ENCODE measurements around the gene C13orf42.
"Not testable (repeated sequence)": the region's sequence is repeated elsewhere in the genome, so short reads cannot be mapped to it uniquely, and the experiment has no call there.

Gene C13orf42

GRCh38 chr13:51120873-51121272 lies 9.8 kb upstream of the C13orf42 start:
- DNase-seq (ENCODE audit: low read depth) = not testable (repeated sequence)

DNA sequence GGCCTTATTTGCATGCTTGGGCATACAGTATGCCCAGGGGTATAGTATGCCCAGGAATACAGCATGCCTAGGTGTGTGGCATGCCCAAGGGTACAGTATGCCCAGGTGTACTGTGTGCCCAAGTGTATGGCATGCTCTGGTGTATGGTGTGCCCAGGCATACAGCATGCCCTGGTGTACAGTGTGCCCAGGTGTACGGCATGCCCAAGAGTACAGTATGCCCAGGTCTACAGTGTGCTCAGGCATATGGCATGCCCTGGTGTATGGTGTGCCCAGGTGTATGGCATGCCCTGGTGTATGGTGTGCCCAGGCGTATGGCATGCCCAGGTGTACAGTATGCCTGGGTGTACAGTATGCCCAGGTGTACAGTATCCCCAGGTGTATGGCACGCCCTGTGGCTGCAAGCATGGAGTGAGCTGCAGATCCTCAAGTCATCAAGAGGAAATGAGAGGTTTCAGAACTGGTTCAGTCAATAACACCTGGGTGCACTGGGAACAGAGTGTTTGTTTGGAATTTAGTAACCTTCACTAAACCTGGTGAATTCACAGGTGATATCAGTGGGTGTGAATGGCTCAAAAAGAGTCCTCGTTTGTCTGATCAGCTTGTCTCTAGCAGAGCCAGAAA lies 7.8 kb upstream of the C13orf42 start:
- no peak for DNase-seq (ENCODE audit: low read depth)

DNA sequence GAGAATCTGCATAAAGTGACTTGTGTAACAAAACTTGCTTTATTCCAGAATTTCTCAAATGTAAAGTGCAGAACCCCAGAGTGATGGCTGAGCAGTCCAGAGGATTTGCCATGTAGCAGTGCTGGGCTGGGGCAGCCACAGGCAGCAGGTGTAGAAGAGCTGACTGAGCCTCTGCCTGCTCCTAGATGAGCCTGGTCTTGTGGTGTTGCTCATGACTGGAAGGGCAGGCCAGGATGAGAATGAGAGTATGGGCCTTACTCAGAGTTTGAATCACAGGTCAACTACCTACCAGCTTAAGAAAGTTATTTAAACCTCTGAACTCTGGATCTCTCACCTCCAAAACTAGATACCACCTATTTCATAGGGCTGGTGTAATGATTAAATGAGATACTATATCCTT lies 2.9 kb upstream of the C13orf42 start:
- no peak for DNase-seq (ENCODE audit: low read depth)

DNA sequence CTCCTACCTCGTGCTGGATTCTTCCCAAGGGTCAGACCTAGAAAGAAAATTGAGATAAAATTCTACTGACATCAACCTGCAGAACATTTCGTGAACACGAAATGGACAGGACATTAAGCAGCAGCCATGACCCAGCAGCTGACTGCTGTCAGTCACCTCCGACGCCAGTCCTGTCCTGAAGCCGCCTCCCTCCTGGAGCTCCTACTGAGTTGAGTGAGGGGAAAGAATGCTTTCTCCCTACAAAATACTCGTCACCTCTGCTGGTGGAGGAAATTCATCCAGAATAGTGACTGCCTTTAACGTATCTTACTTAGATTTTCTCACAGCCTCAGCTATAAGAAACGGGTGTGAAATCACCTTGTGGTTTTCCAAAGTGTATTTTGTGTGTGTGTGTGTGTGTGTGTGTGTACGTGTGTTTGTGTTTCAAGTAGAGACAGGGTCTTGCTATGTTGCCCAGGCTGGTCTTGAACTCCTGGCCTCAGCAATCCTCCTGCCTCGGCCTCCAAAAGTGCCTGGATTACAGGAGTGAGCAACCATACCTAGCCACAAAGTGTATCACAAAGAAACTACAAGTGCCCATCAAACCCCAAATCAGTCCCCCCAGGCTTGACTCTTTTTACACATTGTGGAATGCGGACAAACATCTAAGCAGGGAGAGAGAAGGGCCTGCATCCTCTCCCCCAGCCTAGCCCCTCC lies 2.3 kb upstream of the C13orf42 start:
- no peak for DNase-seq (ENCODE audit: low read depth)

DNA sequence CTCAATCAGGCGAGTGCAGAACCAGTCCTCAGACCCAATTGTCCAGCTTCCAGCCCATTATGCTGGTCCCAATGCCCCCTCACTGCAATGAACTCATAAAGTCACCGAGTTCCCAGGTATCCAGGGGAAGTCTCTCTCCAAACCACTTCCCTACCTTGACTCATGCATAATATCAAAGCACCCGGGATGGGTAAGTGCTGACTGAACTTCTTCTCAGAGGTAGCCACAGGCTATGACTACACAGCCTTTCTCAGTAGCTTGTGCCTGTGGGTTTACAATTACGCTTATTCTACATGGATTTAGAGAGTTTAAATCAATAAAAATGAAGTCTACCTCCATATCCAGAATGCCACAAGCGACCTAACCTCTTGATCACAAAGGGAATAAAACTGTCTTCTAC lies 1.7 kb upstream of the C13orf42 start:
- DNase-seq (ENCODE audit: low read depth) = no peak

- DNase-seq (ENCODE audit: low read depth) = no peak
These were observed 923 bp upstream of the C13orf42 start for GRCh38 chr13:51111997-51112396.

DNA sequence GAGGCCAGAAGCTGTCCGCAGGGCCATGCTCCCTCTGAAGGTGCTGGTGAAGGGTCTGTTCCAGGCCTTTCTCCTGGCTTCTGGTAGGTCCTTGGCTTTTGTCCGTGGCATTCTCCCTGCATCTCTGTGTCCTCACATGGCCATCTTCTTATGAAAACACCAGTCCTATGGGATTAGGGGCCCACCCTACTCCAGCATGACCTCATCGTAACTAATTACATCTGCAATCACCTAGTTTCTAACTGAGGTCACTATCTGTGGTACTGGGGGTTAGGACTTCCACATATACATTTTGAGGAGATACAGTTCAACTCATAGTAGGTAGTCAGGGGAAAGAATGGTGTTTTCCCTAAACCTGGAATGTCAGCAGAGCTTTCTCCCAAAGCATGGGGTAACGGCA lies 3.1 kb downstream of the C13orf42 start:
- DNase-seq (ENCODE audit: low read depth) = no peak

DNA sequence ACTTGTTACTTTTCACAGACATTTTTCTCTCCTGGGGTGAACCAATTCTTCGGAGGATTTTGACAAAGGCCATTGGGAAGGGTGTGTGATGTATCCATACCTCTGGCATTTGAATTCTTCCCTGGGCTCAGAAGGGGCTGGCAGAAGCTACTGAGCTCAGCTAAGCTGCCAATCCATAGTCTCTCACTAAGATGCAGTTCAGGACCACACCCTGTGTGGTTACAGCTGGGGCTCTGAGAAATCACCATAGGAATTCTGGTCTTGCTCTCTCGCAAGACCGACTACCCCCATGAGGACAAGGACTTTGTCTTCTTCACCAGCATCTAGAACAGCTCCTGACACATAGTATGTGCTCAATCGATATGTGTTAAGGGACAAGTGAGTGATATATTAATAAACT lies 6.0 kb downstream of the C13orf42 start:
- DNase-seq (ENCODE audit: low read depth) = no peak

DNA sequence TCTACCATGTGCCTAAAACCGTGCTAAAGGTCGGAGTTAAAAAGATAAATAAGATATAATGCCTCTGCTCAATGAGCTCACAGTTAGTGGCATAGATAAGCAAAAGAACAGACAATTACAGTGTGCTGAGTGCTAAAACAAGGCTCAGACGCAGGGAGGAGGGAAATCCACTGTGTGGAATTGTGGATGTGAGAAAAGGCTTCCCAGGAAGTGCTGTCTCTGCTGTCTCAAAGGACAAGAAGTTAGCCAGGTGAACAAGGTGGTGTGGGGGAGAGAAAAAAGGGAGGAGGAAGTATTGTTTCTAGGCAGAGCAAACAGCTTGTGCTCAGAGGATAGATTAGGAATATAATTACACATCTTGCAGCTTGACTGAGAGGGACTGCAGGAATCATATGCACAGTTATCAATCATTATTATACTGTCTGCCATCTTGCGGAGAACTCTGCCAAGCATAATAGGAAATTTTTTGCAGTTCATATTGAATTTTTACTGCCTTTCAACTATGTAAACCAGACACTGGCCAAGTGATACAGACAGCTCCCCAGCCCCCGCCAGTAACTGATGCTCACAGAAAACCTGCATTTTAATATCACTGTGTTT lies 9.3 kb downstream of the C13orf42 start:
- DNase-seq (ENCODE audit: low read depth) = no peak

DNA sequence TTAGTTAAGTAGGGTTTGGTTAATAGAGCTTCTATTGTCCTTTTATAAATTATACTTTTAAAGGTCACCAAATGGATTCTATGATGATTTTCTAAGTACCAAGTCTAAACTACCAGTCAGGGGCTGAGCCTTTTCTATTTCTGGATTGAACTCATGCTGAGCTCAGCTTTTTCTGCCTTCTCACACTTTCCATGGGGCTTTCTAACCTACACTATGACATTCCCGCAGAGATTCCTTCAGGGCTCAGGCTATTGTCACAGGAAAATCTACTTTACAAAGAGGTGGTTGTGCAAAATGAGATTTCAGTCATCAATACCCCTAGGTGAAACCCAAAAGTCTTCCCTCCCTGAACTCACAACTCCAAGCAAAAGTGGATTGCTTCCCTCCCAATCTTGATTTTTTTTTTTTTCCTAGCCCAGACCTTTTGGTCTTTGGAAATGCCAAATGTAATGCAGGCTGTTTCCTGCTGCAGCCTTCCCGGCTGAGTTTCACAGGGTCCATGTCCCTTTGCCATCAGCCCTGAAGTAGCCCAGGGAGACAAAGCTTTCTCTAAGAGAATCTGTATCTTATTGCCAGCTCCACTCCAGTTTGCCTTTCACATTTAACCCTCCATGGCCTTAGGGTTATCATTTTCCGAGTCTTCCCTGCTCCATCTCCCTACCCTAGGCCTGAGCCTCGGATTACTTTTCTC lies 13.6 kb downstream of the C13orf42 start:
- DNase-seq (ENCODE audit: low read depth) = no peak

DNA sequence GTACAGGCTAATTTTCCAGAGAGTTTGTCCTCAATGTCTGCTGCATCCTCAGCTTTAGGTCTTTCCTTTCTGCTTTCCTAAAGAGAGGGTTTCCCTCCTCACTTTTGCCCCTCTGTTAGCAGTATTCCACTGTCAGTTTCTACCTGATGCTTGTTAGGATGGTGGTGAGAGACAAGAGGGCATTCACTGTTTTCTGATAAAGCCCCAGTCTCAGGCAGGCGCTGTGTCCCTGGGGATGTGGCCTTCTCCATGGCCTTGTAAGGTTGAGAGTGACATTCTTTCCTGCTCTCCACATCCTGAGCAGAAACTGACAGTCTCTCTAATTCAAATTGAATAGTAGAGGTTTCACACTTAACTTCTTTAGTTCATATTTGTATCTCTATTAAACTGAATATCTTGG lies 14.9 kb downstream of the C13orf42 start:
- no peak for DNase-seq (ENCODE audit: low read depth)

- DNase-seq (ENCODE audit: low read depth) = no peak
These were observed 17.5 kb downstream of the C13orf42 start for GRCh38 chr13:51093574-51093973.

- no peak for DNase-seq (ENCODE audit: low read depth)
These were observed 19.2 kb downstream of the C13orf42 start for GRCh38 chr13:51091839-51092238.

GRCh38 chr13:51083706-51084105 lies 27.4 kb downstream of the C13orf42 start:
- no peak for DNase-seq (ENCODE audit: low read depth)

DNA sequence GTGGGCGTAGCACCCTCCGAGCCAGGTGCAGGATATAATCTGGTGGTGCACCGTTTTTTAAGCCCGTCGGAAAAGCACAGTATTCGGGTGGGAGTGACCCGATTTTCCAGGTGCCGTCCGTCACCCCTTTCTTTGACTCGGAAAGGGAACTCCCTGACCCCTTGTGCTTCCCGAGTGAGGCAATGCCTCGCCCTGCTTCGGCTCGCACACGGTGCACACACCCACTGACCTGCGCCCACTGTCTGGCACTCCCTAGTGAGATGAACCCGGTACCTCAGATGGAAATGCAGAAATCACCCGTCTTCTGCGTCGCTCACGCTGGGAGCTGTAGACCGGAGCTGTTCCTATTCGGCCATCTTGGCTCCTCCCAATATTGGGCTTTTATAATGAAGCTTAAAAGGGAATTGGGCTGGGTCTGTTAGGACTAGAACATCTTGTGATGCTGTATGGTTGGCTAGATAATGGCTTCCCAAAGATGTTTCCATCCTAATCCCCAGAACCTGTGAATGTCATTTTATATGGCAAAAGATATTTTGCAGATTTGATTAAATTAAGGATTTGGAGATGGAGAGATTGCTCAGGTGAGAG lies 30.5 kb downstream of the C13orf42 start:
- DNase-seq (ENCODE audit: low read depth) = not testable (repeated sequence)

GRCh38 chr13:51071493-51071892 lies 39.6 kb downstream of the C13orf42 start:
- DNase-seq (ENCODE audit: low read depth) = no peak

- DNase-seq (ENCODE audit: low read depth) = peak; percentile 59
These were observed 40.9 kb downstream of the C13orf42 start for GRCh38 chr13:51070005-51070649.

GRCh38 chr13:51068501-51068900 lies 42.6 kb downstream of the C13orf42 start:
- DNase-seq (ENCODE audit: low read depth) = no peak

DNA sequence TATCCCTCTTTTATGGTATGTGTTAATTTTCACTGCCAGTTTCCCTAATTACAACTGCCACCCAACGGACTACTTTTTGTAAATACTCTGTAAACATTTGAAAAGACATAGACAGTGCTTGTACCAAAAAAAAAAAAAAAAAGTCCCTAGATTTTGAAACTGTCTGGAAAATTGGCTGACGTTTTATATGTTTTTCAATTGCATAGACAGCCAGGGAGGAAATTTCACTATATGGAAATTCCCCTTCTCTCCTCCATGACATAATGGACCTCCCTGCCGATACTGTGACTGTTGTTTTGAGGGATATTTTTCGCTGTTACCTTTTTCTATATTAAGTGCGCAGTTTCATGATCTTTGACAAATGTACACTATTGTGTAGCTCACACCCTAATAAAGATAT lies 43.4 kb downstream of the C13orf42 start:
- DNase-seq (ENCODE audit: low read depth) = no peak

DNA sequence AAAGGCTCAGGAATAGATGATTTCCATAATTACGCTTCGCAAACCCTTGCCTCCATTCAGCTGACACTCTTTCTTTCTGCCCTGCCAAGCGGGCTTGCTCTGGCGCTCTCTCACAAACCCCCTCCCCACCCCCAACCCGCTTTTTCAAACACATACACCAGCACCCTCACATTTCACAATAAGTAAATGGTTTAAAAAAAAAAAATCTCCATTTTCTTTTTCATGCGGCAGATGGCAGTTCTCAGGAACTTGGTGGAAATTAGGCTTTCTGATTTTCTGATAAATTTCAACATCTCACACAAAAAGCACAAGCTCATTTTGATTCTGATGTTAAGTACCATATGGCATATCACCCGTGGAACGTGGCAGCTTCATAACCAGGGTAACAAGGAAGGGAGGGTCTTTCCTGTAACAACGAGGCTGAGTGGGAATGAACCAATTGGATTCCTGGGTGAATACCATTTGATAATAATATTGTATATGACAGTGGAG lies 43.8 kb downstream of the C13orf42 start:
- DNase-seq (ENCODE audit: low read depth) = no peak

DNA sequence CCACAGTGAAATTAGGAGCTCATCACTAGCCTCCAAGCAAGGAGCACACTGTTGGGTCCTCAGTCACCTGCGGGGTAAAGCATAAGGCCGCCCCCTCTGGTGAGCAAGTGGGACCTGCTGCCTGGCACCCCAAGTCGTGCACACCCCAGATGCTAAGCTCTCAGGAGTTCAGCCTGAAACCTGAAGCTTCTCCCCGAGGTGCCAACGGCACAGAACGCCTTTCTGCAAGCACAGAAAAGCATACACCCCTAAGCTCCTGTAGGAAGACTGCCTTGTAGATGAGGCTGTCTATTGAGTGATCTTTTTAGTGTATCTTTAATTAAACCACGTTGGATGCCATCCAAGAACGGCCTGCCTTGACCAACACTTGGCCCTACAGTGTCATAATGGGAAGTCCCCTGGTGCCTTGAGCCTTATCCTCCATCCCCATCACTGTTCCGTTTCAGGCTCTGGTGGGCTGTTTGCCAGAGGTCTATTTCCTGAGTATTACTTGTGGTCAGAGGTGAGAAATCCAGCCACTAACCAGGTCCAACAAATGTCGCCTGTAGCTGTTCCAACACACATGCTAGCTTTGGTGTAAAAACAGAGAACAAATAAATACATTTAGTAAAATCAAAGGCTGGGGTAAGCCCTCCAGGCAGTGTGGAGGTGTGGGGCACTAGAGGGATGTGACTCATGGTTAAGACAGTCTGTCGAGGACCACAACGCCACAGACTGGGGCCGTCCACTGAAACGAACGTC lies 44.8 kb downstream of the C13orf42 start:
- DNase-seq (ENCODE audit: low read depth) = no peak

All from amniotic epithelial cell (primary cell).